SK-N-SH (cell line): ENCODE data around the gene IL18RAP. TPM values are rescaled to one million over a fixed set of nuclear protein-coding genes. Genes with fewer than 3 reads are reported as not detected.

Experiments used
- CTCF ChIA-PET: fragments of 300-600, 350-600 bp; formaldehyde crosslinking; extraction: SDS; loops from one replicate; lab custom pipeline; 2021; lab: Yijun Ruan, JAX
- POLR2A ChIA-PET: fragments of 350-600 bp; sonication (Branson Sonifier 250); formaldehyde crosslinking; extraction: SDS; loops from one replicate; lab custom pipeline; 2020; ENCODE audit warnings: antibody characterized with exemption, inconsistent platforms; lab: Yijun Ruan, JAX
- DNase-seq: peaks from one replicate; pipeline ENCODE4 v3.0.0; 2012
- H2AFZ ChIP-seq: fragments of 200-600 bp; sonication (generic); 2 replicates; pipeline ENCODE4 v1.8.1; 2016; ENCODE audit warnings: antibody characterized with exemption, mild to moderate bottlenecking, low read depth
- H3F3A ChIP-seq: fragments of 200-600 bp; sonication (generic); replicated peaks from 2 replicates; pipeline ENCODE3; 2016; ENCODE audit warnings: antibody characterized with exemption, mild to moderate bottlenecking; ENCODE audit not compliant: insufficient read depth
- H3K27ac ChIP-seq, 2 experiments: fragments of 200-500 bp in 1 of 2; fragments of 200-600 bp in 1 of 2; sonication (Bioruptor generic) in 1 of 2; sonication (generic), shearing (Covaris generic) in 1 of 2; 2 replicates each; pipeline versions ENCODE4 v1.5.1 to v1.6.1; 2014 to 2016; ENCODE audit warnings: low read depth in 2 of 2, inconsistent platforms in 1 of 2, low read length in 1 of 2, mild to moderate bottlenecking in 1 of 2, mixed read lengths in 1 of 2
- H3K27me3 ChIP-seq: fragments of 200-600 bp; sonication (generic), shearing (Covaris generic); 2 replicates; pipeline ENCODE4 v1.6.1; 2016; ENCODE audit warnings: mixed run types; ENCODE audit not compliant: insufficient read depth
- H3K36me3 ChIP-seq, 2 experiments: fragments of 200-500 bp in 1 of 2; fragments of 200-600 bp in 1 of 2; sonication (Bioruptor generic) in 1 of 2; sonication (generic) in 1 of 2; replicated peaks in 1 of 2; 2 replicates each; pipeline versions ENCODE3 to v1.5.1; 2014 to 2016; ENCODE audit warnings: low read length in 1 of 2, mild to moderate bottlenecking in 1 of 2; ENCODE audit not compliant: insufficient read depth in 2 of 2, control insufficient read depth in 1 of 2
- H3K4me1 ChIP-seq, 2 experiments: fragments of 200-500 bp in 1 of 2; fragments of 200-600 bp in 1 of 2; sonication (Bioruptor generic) in 1 of 2; sonication (generic), shearing (Covaris generic) in 1 of 2; 2 replicates each; pipeline versions ENCODE4 v1.5.1 to v1.6.1; 2014 to 2016; ENCODE audit warnings: low read depth in 1 of 2, low read length in 1 of 2, mixed run types in 1 of 2; ENCODE audit not compliant: insufficient read depth in 2 of 2, control insufficient read depth in 1 of 2
- H3K4me2 ChIP-seq: fragments of 200-600 bp; sonication (generic), shearing (Covaris generic); 2 replicates; pipeline ENCODE4 v1.6.1; 2017; ENCODE audit warnings: mixed run types
- H3K4me3 ChIP-seq, 2 experiments: fragments of 200-500 bp in 1 of 2; fragments of 200-600 bp in 1 of 2; sonication (Bioruptor generic) in 1 of 2; sonication (generic), shearing (Covaris generic) in 1 of 2; 2 replicates each; pipeline versions ENCODE4 v1.5.1 to v1.8.1; 2014 to 2016; ENCODE audit warnings: low read depth in 2 of 2, inconsistent platforms in 1 of 2, low read length in 1 of 2, mild to moderate bottlenecking in 1 of 2, mixed read lengths in 1 of 2, moderate library complexity in 1 of 2
- H3K79me2 ChIP-seq: fragments of 200-600 bp; sonication (generic); 2 replicates; pipeline ENCODE4 v1.8.1; 2017; ENCODE audit warnings: mild to moderate bottlenecking; ENCODE audit not compliant: insufficient read depth
- H3K9ac ChIP-seq: fragments of 200-600 bp; sonication (generic); 2 replicates; pipeline ENCODE4 v1.6.1; 2017; ENCODE audit warnings: mixed run types
- H3K9me2 ChIP-seq: fragments of 200-600 bp; sonication (generic); 2 replicates; pipeline ENCODE4 v1.6.1; 2017; ENCODE audit warnings: mixed run types
- H3K9me3 ChIP-seq: fragments of 200-600 bp; sonication (generic); 2 replicates; pipeline ENCODE4 v1.6.1; 2017; ENCODE audit warnings: mixed run types, mild to moderate bottlenecking, moderate library complexity
- H4K20me1 ChIP-seq: fragments of 200-600 bp; sonication (generic); 2 replicates; pipeline ENCODE4 v1.6.1; 2017; ENCODE audit warnings: mild to moderate bottlenecking, mixed run types; ENCODE audit not compliant: insufficient read depth
- EP300 ChIP-seq, 2 experiments: IDR thresholded peaks; 2 replicates each; pipeline versions ENCODE4 v1.4.0 to v1.6.1; 2012; ENCODE audit warnings: borderline replicate concordance in 1 of 2, low read depth in 1 of 2, low read length in 1 of 2
- EZH2phosphoT487 ChIP-seq: fragments of 200-600 bp; sonication (generic); IDR thresholded peaks from 2 replicates; pipeline ENCODE4 v1.6.1; 2017; ENCODE audit warnings: low read depth, mixed run types, mild to moderate bottlenecking, antibody characterized with exemption, moderate library complexity, borderline replicate concordance
- GATA2 ChIP-seq: sonication (generic); formaldehyde crosslinking; IDR thresholded peaks from 2 replicates; pipeline ENCODE4 v1.5.0; 2020; ENCODE audit warnings: mild to moderate bottlenecking, missing genetic modification reagents
- PBX3 ChIP-seq: IDR thresholded peaks from 2 replicates; pipeline ENCODE4; 2012
- REST ChIP-seq: IDR thresholded peaks from 2 replicates; pipeline ENCODE4 v1.6.1; 2012; ENCODE audit warnings: mild to moderate bottlenecking, low read depth, low read length, moderate library complexity
- RFX5 ChIP-seq: IDR thresholded peaks from 2 replicates; pipeline ENCODE4 v1.6.1; 2012; ENCODE audit warnings: mild to moderate bottlenecking, improper control_type of control experiment, low read length
- YY1 ChIP-seq: IDR thresholded peaks from 2 replicates; pipeline ENCODE4 v1.4.0; 2012; ENCODE audit warnings: low read depth, mild to moderate bottlenecking
- WGBS: methylation state at CpG from one replicate; pipeline ENCODE4 v1.1.6; 2017; ENCODE audit warnings: low lambda C conversion rate; 5-methylcytosine and 5-hydroxymethylcytosine counted together
- polyA plus RNA-seq, 3 experiments: library from polyadenylated mRNA; depleted of rRNA; stranded (reverse); fragments of >200 nt; gene quantifications; 2 replicates each; pipeline ENCODE4 v1.2.3, GENCODE V29; 2012
- TF ChIP-seq, protein P1 (sequence below): IDR thresholded peaks from 2 replicates; pipeline ENCODE4 v1.4.0; 2012; ENCODE audit warnings: low read depth, borderline replicate concordance

IL18RAP gene
- polyA plus RNA-seq, 1 of the 3 experiments (the other 2 are of a cell fraction) = not detected

DNA sequence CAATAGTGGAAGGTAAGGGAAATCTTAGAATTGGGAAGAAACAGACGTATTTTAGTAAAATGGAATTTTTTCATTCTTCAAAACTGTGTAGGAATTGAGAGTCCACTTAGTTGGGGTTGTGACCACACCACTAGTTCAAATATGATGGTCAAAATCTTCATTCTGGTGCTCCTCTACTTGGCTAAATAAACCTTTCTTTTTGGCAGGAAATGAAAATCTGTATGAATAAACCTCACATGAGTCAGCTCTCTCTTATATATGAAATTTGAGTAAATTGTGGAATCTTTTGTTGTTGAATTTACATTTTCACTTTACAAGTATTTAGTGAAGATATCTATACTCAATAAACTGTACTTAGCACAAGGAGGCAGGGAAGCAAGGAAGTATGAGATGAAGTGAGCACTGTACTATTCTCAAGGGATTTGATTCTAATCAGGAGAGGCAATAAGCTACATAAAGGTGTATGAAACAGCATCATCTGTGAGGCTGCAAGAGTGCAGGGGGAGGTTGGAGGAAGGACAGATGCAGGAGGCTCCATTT, 46.8 kb upstream of the IL18RAP start (continued):
- TF ChIP-seq EZH2phosphoT487 = no peak

DNA sequence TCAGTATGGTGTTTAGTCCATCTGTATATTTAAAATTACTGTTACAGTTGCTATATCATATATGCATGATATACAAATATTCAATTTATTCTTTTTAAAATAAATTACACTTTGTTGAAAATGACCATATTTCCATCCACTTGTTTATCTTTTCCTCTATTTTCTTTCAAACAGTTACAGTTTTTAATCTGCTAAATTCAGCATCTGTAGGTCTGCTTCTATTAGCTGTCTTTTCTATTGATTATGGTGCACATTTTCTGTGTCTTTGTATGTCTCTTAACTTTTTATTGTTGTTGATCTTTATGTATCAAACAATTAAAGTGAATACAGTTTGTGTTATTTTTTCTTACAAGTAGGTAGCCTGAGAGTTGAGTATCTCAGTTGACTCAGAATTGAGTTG, 39.2 kb upstream of the IL18RAP start:
- no peak overlapping the region for H3K4me3 ChIP-seq
- H3K9ac ChIP-seq = no peak overlapping the region
- ChIA-PET CTCF (no interaction called here), POLR2A (no interaction called here)
- H4K20me1 ChIP-seq = no peaks in the 10 kb centered on the region
- H3K36me3 ChIP-seq = no peaks in the 10 kb centered on the region
- no peaks in the 10 kb centered on the region for H3K79me2 ChIP-seq
- H2AFZ ChIP-seq = no peak overlapping the region
- H3K9me3 ChIP-seq = no peaks in the 10 kb centered on the region
- no peak overlapping the region for H3K27ac ChIP-seq
- no peaks in the 10 kb centered on the region for H3K4me1 ChIP-seq
- no peaks in the 10 kb centered on the region for H3K9me2 ChIP-seq
- TF ChIP-seq YY1 (no peak), EP300 (IDR thresholded peaks at IDR 0.05; ENCODE audit: borderline replicate concordance in 1 of 2, low read depth in 1 of 2, low read length in 1 of 2) (no peak), RFX5 (no peak), PBX3 (no peak)
- TF ChIP-seq, protein P1, sequence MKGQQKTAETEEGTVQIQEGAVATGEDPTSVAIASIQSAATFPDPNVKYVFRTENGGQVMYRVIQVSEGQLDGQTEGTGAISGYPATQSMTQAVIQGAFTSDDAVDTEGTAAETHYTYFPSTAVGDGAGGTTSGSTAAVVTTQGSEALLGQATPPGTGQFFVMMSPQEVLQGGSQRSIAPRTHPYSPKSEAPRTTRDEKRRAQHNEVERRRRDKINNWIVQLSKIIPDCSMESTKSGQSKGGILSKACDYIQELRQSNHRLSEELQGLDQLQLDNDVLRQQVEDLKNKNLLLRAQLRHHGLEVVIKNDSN = no peak
- H3K27me3 ChIP-seq = no peaks in the 10 kb centered on the region
- H3K4me2 ChIP-seq = no peak overlapping the region
- H3F3A ChIP-seq = no peaks in the 10 kb centered on the region
- no peak for DNase-seq

GRCh38 chr2:102385522-102385921, 37.4 kb upstream of the IL18RAP start:
- Histone ChIP-seq H3K79me2 (no peaks in the 10 kb centered on the region), H3K9ac (no peak overlapping the region), H3K27ac (no peak overlapping the region), H3F3A (no peaks in the 10 kb centered on the region), H3K27me3 (no peaks in the 10 kb centered on the region), H4K20me1 (no peaks in the 10 kb centered on the region), H2AFZ (no peak overlapping the region), H3K4me2 (no peak overlapping the region), H3K9me3 (no peaks in the 10 kb centered on the region), H3K9me2 (no peaks in the 10 kb centered on the region), H3K4me1 (no peaks in the 10 kb centered on the region), H3K36me3 (no peaks in the 10 kb centered on the region), H3K4me3 (no peak overlapping the region)
- no peak for DNase-seq
- ChIA-PET CTCF (no interaction called here), POLR2A (no interaction called here)
- 0% methylated on average over 1 of the region's 1 CpG for WGBS
- TF ChIP-seq GATA2 (CRISPR knock-in tag) (no peak), REST (no peak)
